ENCODE data around the gene OR9G4.

The OR9G4 gene

DNA sequence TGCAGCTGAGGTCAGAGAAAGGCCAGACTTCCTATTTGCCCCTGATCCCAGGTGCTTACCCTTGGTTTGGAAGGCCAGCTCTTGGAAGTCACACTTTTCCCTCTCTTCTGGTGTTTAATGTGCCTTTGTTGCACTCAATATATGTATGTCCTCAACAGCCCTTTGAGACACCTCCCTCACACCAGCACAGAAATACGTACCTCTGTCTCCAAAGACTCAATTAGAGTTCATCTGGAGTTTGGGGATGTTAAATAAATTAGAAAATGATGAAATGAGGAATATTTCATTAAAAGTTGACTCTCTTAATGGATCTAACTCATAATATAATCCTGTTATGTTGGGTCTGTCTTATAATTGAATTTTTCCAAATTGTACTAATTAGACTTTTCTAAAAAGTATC, at the start of gene OR9G4:
Gene OR9G4 (minus strand): TSS at position 101 of the 400 bp plus-strand sequence. CDS start 4,931 bp downstream, outside the sequence.
- DNase-seq (ENCODE audit: low read depth): no peak

DNA sequence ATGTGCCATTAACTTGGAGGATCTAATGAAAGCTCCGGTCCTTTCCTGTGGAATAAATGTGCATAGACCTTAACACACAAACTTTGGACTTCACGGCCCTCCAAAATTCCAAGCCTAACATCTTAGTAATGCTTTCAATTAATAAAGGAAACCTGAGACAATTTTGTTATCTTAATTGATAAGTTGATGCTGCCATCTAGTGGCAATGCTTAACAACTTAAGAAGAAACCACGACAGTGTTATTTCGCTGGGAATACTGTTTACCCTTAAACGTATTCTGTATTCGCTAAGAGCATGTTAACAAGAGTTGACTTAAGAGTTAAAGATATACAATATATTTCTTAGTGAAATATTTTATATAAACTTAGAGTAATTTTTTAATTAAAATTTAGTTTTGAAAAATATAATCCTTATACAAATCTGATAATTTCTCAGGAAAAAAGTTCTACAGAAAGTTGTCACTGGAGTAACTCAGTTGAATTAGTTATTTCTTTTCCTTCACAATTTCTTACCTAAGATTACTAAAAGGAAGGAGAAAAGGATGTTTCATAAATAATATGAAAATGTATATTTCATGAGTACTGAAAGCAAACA, 35.0 kb upstream of the OR9G4 start:
- DNase-seq (ENCODE audit: low read depth): no peak

DNA sequence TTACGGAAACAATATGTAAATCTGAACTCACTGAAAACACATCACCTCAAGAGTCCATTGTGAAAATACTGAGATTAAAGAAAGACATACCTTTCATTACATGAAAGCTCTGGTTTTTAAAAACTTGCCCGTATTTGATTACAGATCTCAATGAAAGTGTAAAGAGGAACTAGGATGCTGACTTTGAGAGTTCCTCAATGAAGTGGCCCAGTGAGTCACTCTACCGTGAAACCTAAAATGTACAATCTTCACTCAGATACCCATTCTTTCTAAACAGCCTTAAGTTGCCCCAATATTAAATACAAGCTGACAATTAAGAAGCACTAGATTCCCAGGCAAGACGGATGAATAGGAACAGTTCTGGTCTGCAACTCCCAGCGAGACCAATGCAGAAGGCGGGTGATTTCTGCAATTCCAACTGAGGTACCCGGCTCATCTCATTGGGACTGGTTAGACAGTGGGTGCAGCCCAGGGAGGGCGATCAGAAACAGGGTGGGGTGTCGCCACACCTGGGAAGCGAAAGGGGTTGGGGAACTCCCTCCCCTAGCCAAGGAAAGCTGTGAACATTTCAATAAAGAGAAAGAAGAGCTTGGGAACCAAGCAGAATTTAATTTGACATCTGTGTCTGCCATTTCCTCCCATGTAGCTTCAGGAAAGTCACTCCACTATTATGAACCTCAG, 33.8 kb upstream of the OR9G4 start:
- DNase-seq (ENCODE audit: low read depth): no peak

DNA sequence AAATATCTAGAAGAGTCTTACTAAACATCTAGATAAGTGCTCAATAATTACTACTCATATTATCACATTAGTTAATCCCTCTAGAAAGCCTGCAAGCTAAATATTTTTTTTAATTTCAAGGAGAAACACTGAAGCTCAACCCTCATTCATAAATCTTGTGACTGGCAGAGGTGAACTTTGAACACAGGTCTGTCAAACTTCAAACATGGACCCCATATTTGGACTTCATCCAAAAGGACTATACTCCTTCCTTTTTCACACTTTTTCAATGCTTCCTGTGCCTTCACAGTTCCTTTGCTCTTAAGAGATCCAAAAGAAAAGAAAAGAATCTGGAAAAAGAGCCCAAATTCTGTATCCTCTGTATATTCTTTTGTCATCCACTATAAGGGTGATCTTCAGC, 28.3 kb upstream of the OR9G4 start:
- no peak for DNase-seq (ENCODE audit: low read depth)

DNA sequence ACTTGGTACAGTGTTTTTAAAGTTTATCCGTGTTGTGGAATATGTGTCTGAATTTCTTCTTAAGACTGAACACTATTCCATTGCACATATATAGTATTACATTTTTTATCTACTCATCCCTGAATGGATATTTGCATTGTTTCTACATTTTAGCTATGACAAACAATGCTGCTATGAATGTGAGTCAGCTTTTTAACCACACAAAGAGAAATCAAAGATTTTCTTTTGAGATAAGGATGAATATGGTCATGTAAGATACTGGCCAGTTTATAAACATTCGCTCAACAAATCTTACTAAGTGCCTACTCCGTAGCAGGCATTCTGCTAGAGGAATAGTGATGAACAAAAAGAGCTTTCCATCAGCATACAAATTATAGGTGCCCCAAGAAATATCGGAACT, 16.5 kb upstream of the OR9G4 start:
- no peak for DNase-seq (ENCODE audit: low read depth)

DNA sequence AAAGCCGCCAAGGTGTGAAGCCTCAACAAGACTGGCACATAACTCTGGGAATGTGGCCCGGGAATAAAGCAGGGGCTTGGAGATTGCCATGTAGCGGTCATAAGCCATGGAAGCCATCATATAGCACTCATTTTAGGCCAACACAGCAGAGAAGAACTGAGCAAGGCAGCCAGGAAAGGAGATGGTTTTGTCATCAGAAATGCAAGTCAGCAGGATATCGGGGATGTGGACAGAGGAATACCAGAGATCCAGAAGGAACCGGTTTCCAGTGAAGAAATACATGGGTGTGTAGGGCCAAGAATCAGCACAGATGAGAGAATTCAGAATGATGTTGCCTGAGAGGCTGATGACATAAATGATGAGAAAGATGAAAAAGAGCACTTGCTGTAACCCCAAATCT, 3.0 kb upstream of the OR9G4 start:
- no peak for DNase-seq (ENCODE audit: low read depth)

DNA sequence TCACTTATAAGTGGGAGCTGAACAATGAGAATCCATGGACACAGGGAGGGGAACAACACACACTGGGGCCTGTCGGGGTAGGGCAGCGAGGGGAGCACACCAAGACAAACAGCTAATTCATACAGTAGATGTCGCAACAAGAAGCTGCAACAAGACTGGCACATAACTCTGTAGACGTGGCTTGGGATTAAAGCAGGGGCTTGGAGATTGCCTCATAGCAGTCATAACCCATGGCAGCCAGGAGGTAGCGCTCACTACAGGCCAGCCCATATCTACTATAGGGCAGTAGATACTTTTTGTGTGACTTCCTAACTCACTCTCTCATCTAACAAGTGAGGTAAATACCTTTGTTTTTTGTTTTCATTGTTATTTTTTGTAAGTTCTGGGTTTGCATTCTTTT, 1.7 kb upstream of the OR9G4 start:
- no peak for DNase-seq (ENCODE audit: low read depth)

DNA sequence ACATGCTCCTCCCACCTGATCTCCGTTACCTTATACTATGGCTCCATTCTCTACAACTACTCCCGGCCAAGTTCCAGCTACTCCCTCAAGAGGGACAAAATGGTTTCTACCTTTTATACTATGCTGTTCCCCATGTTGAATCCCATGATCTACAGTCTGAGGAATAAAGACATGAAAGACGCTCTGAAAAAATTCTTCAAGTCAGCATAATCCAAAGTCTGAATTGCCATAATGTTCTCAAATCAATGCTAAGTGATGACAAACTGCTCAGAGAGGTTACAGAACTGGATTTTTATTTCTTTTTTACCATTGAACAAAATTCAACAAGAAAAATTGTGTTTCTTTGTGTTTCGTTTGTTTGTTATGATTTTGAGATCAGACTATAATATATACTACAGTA, 7.6 kb downstream of the OR9G4 start:
- no peak for DNase-seq (ENCODE audit: low read depth)

DNA sequence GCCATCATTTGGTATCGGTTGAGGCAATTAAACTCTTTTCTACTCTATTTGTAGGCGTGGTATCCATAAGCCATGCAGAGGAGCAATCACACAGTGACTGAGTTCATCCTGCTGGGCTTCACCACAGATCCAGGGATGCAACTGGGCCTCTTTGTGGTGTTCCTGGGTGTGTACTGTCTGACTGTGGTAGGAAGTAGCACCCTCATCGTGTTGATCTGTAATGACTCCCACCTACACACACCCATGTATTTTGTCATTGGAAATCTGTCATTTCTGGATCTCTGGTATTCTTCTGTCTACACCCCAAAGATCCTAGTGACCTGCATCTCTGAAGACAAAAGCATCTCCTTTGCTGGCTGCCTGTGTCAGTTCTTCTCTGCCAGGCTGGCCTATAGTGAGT, 8.4 kb downstream of the OR9G4 start:
- DNase-seq (ENCODE audit: low read depth): no peak

DNA sequence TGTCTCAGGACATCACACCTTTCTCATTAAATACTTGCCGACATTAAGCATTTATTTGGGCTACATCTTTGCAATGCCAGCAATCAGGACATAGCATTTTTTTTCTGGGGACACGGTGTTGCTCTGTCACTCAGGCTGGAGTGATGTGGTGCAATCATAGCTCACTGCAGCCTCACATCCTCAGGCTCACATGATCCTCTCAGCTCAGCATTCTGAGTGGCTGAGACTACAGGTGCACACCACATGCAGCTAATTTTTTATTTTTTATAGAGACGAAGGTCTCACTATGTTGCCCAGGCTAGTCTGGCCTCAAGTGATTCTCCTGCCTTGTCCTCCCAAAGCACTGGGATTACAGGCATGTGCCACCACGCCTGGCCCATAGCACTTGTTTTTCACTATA, 28.0 kb downstream of the OR9G4 start:
- no peak for DNase-seq (ENCODE audit: low read depth)

DNA sequence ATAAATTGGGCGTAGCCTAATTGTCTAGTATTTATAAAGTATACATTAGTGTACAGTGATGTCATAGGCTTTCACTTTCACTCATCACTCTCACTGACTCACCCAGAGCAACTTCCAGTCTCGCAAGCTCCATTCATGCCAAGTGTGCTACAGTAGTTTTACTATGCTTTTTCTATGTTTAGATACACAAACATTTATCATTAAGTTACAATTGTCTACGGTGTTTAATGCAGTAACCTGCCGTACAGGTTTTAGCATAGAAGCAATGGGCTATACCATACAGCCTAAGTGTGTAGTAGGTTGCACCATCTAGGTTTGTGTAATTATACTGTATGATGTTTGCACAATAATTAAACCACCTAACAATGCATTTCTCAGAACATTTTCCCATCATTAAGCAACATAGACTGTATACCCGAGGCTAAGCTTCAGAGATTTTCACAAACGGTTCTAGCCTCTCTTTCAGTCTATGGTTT, 32.1 kb downstream of the OR9G4 start:
- no peak for DNase-seq (ENCODE audit: low read depth)

DNA sequence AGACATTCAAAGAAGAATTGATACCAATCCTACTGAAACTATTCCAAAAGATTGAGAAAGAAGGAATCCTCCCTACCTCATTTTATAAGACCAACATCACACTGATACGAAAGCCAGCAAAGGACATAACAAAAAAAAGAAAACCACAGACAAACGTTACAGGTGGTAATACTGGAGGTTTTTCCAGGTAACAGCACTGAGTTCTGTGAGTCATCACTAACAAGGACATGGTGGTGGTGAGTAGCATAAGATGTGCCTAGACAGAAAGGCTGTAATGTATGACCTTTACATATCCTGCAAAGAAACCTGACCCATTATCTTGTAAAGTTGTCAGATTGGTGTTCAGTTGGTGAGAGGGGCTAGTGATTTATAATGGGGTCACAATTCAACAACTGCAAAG, 34.3 kb downstream of the OR9G4 start:
- no peak for DNase-seq (ENCODE audit: low read depth)

DNA sequence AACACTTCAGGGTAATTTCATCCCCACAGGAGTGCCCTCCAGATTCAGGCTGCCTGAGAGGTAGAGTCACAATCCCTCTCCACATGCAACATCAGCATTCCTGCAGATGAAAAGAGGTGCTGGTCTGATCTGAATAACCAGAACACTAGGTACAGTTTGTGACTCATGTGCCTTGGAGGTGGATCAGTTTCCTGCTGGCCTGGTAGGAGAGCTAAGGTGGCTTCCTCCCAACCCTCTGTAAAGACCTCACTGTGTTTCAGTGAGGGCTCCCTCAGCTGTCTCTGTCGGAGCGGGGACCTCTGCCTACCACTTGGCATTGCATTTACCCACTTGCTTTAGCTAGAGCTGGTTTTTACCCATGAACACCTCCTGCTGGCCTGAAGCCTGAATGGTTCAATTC, 42.0 kb downstream of the OR9G4 start:
- DNase-seq (ENCODE audit: low read depth): no peak

DNA sequence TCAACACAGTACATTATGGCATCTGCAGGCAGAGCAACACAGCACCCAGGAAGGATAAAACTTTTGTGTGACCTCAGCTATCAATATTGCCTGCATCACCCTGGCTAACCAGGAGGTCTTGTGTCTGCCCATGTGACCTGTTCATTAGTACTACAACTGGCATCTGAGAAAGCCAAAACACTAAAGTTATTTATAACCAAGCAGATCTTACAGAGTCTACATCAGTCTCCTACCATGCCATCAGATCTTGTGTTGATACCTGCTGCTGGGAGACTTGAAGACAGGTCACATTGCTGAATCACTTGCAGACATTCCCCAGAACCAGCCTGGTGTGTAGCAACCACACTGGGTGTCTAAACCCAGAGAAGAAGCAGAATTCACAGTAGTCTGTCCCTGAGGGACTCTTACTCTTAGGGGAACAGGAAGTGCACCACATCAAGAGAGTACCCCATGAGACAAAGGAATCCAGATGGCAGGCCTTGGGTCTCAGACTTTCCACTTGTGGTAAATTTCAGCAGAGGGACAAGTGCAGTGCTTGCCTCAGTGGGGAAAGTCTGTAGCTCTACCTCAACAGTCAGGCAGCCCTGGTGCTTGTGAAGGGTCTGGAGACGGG, 42.6 kb downstream of the OR9G4 start:
- DNase-seq (ENCODE audit: low read depth): no peak

DNA sequence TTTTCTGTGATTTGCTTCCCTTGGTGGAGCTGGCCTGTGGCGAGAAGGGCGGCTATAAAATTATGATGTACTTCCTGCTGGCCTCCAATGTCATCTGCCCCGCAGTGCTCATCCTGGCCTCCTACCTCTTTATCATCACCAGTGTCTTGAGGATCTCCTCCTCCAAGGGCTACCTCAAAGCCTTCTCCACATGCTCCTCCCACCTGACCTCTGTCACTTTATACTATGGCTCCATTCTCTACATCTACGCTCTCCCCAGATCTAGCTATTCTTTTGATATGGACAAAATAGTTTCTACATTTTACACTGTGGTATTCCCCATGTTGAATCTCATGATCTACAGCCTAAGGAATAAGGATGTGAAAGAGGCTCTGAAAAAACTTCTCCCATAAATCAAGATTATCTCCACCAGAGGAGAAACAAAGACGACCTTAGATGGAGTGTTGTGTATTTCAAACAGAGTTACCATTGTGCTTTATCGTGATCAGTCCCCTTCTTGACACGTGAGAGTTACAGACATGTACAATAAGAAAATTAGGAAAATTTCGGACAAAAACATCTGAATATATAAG, 47.5 kb downstream of the OR9G4 start:
- DNase-seq (ENCODE audit: low read depth): no peak

DNA sequence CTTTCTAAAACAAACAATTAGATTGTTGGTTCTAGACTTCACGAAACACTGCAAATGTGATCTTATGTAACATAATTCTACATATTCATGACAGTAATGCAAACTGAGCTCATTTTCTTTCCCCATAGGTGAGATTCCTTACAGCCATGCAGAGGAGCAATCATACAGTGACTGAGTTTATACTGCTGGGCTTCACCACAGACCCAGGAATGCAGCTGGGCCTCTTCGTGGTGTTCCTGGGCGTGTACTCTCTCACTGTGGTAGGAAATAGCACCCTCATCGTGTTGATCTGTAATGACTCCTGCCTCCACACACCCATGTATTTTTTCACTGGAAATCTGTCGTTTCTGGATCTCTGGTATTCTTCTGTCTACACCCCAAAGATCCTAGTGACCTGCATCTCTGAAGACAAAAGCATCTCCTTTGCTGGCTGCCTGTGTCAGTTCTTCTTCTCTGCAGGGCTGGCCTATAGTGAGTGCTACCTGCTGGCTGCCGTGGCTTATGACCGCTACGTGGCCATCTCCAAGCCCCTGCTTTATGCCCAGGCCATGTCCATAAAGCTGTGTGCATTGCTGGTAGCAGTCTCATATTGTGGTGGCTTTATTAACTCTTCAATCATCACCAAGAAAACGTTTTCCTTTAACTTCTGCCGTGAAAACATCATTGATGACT, 48.1 kb downstream of the OR9G4 start:
- no peak for DNase-seq (ENCODE audit: low read depth)

DNA sequence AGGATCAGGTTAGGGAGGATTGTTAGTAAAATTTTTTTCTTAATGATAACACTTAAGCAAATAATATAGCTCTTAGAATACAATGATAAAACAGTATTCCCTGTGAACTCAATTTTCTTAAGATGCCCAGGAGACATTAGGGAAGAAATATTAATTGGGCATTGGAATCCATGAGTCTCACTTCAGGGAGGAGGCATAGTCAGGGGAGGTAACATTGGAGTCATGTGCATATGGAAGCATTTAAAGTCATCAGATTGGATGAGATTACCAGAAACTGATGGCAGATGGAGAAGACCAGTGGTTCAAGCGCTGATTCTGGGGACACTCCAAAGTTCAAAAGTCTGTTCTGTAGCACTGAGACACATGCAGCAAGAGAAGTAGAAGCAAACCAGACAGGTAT, 49.7 kb downstream of the OR9G4 start, which contains the start of gene OR9G1:
Gene OR9G1 (plus strand): TSS at position 301 of the 400 bp plus-strand sequence. CDS start 1,293 bp downstream, outside the sequence.
- DNase-seq (ENCODE audit: low read depth): no peak

DNA sequence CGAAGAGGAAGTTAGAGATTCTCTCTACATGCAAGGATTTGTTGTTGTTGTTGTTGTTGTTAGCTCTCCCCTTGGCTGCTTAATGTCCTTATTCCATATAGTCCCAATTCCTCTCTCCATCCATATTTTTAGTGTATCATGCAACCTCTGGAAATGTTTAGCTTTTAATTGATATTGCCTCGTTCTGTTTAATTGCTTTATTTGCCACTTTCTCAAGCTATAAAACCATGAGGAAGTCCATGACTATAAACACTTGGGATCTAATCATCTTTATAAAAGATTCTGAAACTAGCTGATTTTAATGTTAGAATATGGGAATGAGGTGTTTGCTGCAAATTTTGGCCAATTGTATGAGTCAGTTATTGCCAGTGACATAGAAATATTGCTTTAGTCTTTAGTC, 55.1 kb downstream of the OR9G4 start:
- DNase-seq (ENCODE audit: low read depth): no peak
